ENCODE results near the gene COL20A1.

GRCh38 chr20:63322146-63322932 is 29.4 kb downstream of the COL20A1 start:
- TF ChIP-seq CTCF (IDR thresholded peaks at IDR 0.05) (no peak), POLR2AphosphoS5 (IDR thresholded peaks at IDR 0.05) (no peak), POLR2A (IDR thresholded peaks at IDR 0.05) (no peak)

Data from prostate gland (tissue), 2 donors.